Heart left ventricle (tissue), 16 donors: Measurements from ENCODE around the gene EIF1AY. TPM values are rescaled to one million over a fixed set of nuclear protein-coding genes. Genes with fewer than 3 reads are reported as not detected.

Source experiments
- ATAC-seq, 4 donors: fragments of 200-7000 bp; cut with Tn5 transposase; one replicate each; pipeline ENCODE4 v1.9.1; 2020 to 2022; ENCODE audit warnings: moderate library complexity in 4 of 4, mild to moderate bottlenecking in 3 of 4, moderate number of reproducible peaks in 1 of 4
- DNase-seq, 5 donors: peaks; one replicate each; pipeline ENCODE4 v3.0.0-alpha.2; 2020
- H3K27ac ChIP-seq, 12 donors: fragments of 200-600 bp; sonication (generic) in 4 of 12; one replicate each; pipeline versions ENCODE4 v1.5.0 to v1.8.0; 2016 to 2022; ENCODE audit warnings: mild to moderate bottlenecking in 2 of 12
- H3K27me3 ChIP-seq, 9 donors: fragments of 200-600 bp; sonication (generic) in 2 of 9; one replicate each; pipeline versions ENCODE4 v1.5.1 to v1.8.0; 2016 to 2022; ENCODE audit warnings: mild to moderate bottlenecking in 3 of 9
- H3K36me3 ChIP-seq, 9 donors: fragments of 200-600 bp; sonication (generic) in 2 of 9; one replicate each; pipeline versions ENCODE4 v1.5.0 to v1.8.0; 2018 to 2022; ENCODE audit warnings: mild to moderate bottlenecking in 2 of 9
- H3K4me1 ChIP-seq, 12 donors: fragments of 200-600 bp; sonication (generic) in 4 of 12; one replicate each; pipeline versions ENCODE4 v1.5.0 to v1.8.0; 2016 to 2022; ENCODE audit warnings: mild to moderate bottlenecking in 3 of 12
- H3K4me3 ChIP-seq, 12 donors: fragments of 200-600 bp; sonication (generic) in 4 of 12; one replicate each; pipeline versions ENCODE4 v1.5.0 to v1.8.0; 2017 to 2022; ENCODE audit warnings: mild to moderate bottlenecking in 9 of 12, moderate library complexity in 4 of 12
- H3K9me3 ChIP-seq, 12 donors: fragments of 200-600 bp; sonication (generic) in 4 of 12; one replicate each; pipeline versions ENCODE4 v1.5.0 to v1.8.0; 2016 to 2022; ENCODE audit warnings: mild to moderate bottlenecking in 1 of 12
- POLR2A ChIP-seq, 2 donors: fragments of 450-650 bp; IDR thresholded peaks; one replicate each; pipeline ENCODE4 v1.6.1; 2017; ENCODE audit warnings: antibody characterized with exemption in 2 of 2, mild to moderate bottlenecking in 2 of 2, moderate library complexity in 2 of 2
- WGBS, 4 donors: extraction: QIAGEN DNeasy Blood & Tissue Kit in 2 of 4; methylation state at CpG; one replicate each; pipeline versions ENCODE4 v1.1.5 to v1.1.7; 2013 to 2018; 5-methylcytosine and 5-hydroxymethylcytosine counted together
- intact Hi-C, 10 donors: fragments of 100-400 bp; cut with DNase I; formaldehyde crosslinking; loops; one replicate each; pipeline versions ENCODE4 v1.11.1 to v1.14.2; 2022
- polyA plus RNA-seq, 2 donors: library from polyadenylated mRNA; stranded (reverse); fragments of 200-250 nt; gene quantifications; one replicate each; pipeline ENCODE4 v1.2.3, GENCODE V29; 2013
- total RNA-seq, 9 donors: library from RNA; depleted of rRNA in 2 of 9; stranded (reverse); fragments of >200 nt in 2 of 9; fragmentation: NEBNext Ultra II Directional in 3 of 9; extraction: Animal tissue kit (Norgen Biotek cat#: 25700) in 3 of 9; gene quantifications; one replicate each; pipeline versions ENCODE4 v1.1.0 to v1.2.4, GENCODE V29; 2016 to 2023
- TF ChIP-seq, protein P1 (sequence below), 12 donors: fragments of 200-600 bp; sonication (generic) in 4 of 12; IDR thresholded peaks; one replicate each; pipeline versions ENCODE4 v1.5.0 to v1.8.0; 2018 to 2022; ENCODE audit warnings: antibody characterized with exemption in 12 of 12, mild to moderate bottlenecking in 5 of 12
- donor health status: ischemic (EF 13 %, LVEDD 7.1; RV severe dilation, severe dysfunction).
- donor health status: healthy with polysubstance abuse.
- donor health status: DM: no; HTN: yes; CAD: no.
- donor health status: DM: no; HTN: no; CAD: no.
- donor health status: ischemic (EF 25% LVEDD 6.9; RV normal size, moderate dysfunction).
- donor health status: ischemic (EF 25% LVEDD 5.7; RV mildly dilated, moderate dysfunction).
- donor health status: healthy.
- donor health status: DM: yes; HTN: yes; CAD: no.
- donor health status: ischemic (EF 35%, LVEDD 5.7; RV mildly dilated, moderate dysfunction).
- donor health status: nonischemic (EF 11% LVEDD 7.7; RV severe dilation, severe dysfunction).
- donor health status: DM: yes; HTN: yes; CAD: no.
- donor health status: PGD.
- donor health status: ischemic (EF 29% LVEDD 5.4; RV normal size, mild dysfunction).
- donor health status: nonischemic (EF 23%, LVEDD 6.1; RV moderate dilation, normal function).

Gene EIF1AY
- total and polyA plus RNA-seq, 11 donors = 56.8 to 276 (median 192) TPM; not detected in 5

- ATAC-seq = no peak
Observed at GRCh38 chrY:20555820-20556219, 19.8 kb upstream of the EIF1AY start.

GRCh38 chrY:20558677-20559076 lies 16.9 kb upstream of the EIF1AY start:
- ATAC-seq (peak in 1 of 4 donors; percentile 51), DNase-seq (no peak)
- H3K4me1 ChIP-seq = peaks cover 0 to 27% (median 0%) of the 10 kb centered on the region in 12 donors
- peak overlapping the region in 5 of 12 donors; percentile 47 to 80 (median 67) for H3K27ac ChIP-seq
- no peaks in the 10 kb centered on the region for H3K36me3 ChIP-seq
- 9 to 12% methylated on average over 2 of the region's 2 CpGs; no CpG with 5 or more reads in 2 of the 4 donors for WGBS, 4 donors
- no peak overlapping the region for H3K4me3 ChIP-seq
- no peaks in the 10 kb centered on the region for H3K9me3 ChIP-seq
- intact Hi-C loops = loop anchor here in 4 of 10 donors (2.0 to 10.0 kb wide), 4 partner anchors 46 to 186 kb away; no protein-coding TSS in a partner anchor
- no peaks in the 10 kb centered on the region for H3K27me3 ChIP-seq
- TF ChIP-seq POLR2A (IDR thresholded peaks at IDR 0.05) = no peak
- TF ChIP-seq, protein P1, sequence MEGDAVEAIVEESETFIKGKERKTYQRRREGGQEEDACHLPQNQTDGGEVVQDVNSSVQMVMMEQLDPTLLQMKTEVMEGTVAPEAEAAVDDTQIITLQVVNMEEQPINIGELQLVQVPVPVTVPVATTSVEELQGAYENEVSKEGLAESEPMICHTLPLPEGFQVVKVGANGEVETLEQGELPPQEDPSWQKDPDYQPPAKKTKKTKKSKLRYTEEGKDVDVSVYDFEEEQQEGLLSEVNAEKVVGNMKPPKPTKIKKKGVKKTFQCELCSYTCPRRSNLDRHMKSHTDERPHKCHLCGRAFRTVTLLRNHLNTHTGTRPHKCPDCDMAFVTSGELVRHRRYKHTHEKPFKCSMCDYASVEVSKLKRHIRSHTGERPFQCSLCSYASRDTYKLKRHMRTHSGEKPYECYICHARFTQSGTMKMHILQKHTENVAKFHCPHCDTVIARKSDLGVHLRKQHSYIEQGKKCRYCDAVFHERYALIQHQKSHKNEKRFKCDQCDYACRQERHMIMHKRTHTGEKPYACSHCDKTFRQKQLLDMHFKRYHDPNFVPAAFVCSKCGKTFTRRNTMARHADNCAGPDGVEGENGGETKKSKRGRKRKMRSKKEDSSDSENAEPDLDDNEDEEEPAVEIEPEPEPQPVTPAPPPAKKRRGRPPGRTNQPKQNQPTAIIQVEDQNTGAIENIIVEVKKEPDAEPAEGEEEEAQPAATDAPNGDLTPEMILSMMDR (IDR thresholded peaks at IDR 0.05) = peak in 7 of 12 donors; percentile 27 to 60 (median 40)

More at GRCh38 chrY:20555820-20556219, 19.8 kb upstream of the EIF1AY start:
- WGBS, 4 donors = 42 to 51% methylated on average over 2 of the region's 2 CpGs; no CpG with 5 or more reads in 2 of the 4 donors
- DNase-seq = no peak
- Histone ChIP-seq H3K36me3 (no peaks in the 10 kb centered on the region), H3K9me3 (no peaks in the 10 kb centered on the region), H3K27ac (no peak overlapping the region), H3K4me3 (no peak overlapping the region), H3K4me1 (peaks cover 0 to 26% (median 0%) of the 10 kb centered on the region in 12 donors), H3K27me3 (no peaks in the 10 kb centered on the region)
- TF ChIP-seq, protein P1 (IDR thresholded peaks at IDR 0.05) = no peak
- TF ChIP-seq POLR2A (IDR thresholded peaks at IDR 0.05) = no peak
- intact Hi-C loops = loop anchor here in 3 of 10 donors (5.0 to 10.0 kb wide), 3 partner anchors 49 to 189 kb away; no protein-coding TSS in a partner anchor

GRCh38 chrY:20559873-20560512 lies 15.6 kb upstream of the EIF1AY start:
- ATAC-seq (peak in 2 of 4 donors; percentile 73 to 76), DNase-seq (peak in 3 of 5 donors; percentile 31 to 58 (median 38))
- WGBS, 4 donors = 12 to 26% methylated on average over 2 of the region's 2 CpGs; no CpG with 5 or more reads in 2 of the 4 donors
- Histone ChIP-seq H3K4me1 (peaks cover 0 to 27% (median 0%) of the 10 kb centered on the region in 12 donors), H3K9me3 (no peaks in the 10 kb centered on the region), H3K4me3 (peak overlapping the region in 1 of 12 donors; percentile 19), H3K27me3 (no peaks in the 10 kb centered on the region), H3K27ac (peak overlapping the region in 6 of 12 donors; percentile 47 to 80 (median 66)), H3K36me3 (no peaks in the 10 kb centered on the region)
- TF ChIP-seq, protein P1 (IDR thresholded peaks at IDR 0.05) = no peak
- TF ChIP-seq POLR2A (IDR thresholded peaks at IDR 0.05) = no peak
- intact Hi-C loops = loop anchor here in 4 of 10 donors (2.0 to 10.0 kb wide), 4 partner anchors 45 to 185 kb away; no protein-coding TSS in a partner anchor

DNA sequence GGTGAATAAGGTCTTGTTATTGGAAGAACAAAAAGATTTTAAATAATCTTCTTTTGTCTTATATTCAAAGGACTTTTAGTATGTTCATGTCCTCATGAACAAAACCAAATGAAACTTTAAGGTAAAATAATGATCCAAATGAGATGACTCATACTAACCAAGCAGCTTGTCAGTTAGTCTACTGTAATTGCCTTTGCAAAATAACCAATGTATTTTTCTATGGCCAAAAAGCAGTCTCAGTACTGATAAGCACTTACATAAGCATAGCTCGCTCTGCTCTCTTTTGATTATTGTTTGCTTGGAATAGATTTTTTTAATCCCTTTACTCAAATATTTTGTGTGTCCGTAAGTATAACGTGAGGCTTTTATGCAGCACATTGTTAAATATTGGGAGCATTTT lies 4.3 kb upstream of the EIF1AY start:
- ATAC-seq (no peak), DNase-seq (no peak)
- 46 to 63% methylated on average over 3 of the region's 3 CpGs; no CpG with 5 or more reads in 2 of the 4 donors for WGBS, 4 donors
- Histone ChIP-seq H3K4me1 (peaks cover 0 to 15% (median 0%) of the 10 kb centered on the region in 12 donors), H3K9me3 (no peaks in the 10 kb centered on the region), H3K36me3 (no peaks in the 10 kb centered on the region), H3K27ac (peak overlapping the region in 6 of 12 donors; percentile 28 to 52 (median 36)), H3K27me3 (no peaks in the 10 kb centered on the region), H3K4me3 (no peak overlapping the region)
- intact Hi-C loops = loop anchor here in 1 of 10 donors (10.0 kb wide), 1 partner anchor 827 kb away; the partner anchor contains the start of gene KDM5D
- TF ChIP-seq, protein P1 (IDR thresholded peaks at IDR 0.05) = no peak
- TF ChIP-seq POLR2A (IDR thresholded peaks at IDR 0.05) = no peak
